Measurements from ENCODE around the gene RNF212. TPM values are rescaled to one million over a fixed set of nuclear protein-coding genes. Genes with fewer than 3 reads are reported as not detected.
"Not testable (repeated sequence)": the region's sequence is repeated elsewhere in the genome, so short reads cannot be mapped to it uniquely, and the experiment has no call there.

Gene RNF212
- total RNA-seq, 1 donor from 2014 or later: 7.9 TPM

GRCh38 chr4:1058198-1058996, 55.0 kb downstream of the RNF212 start:
- H3K36me3 ChIP-seq: no peaks in the 10 kb centered on the region
- intact Hi-C loops (cut with DNase I): no loop called here
- H3K27ac ChIP-seq: no peak overlapping the region
- H3K9me3 ChIP-seq: no peaks in the 10 kb centered on the region
- TF ChIP-seq POLR2AphosphoS5 (IDR thresholded peaks at IDR 0.05; ENCODE audit: insufficient read depth in 1 of 2, low read depth in 1 of 2): no peak
- TF ChIP-seq CTCF (IDR thresholded peaks at IDR 0.05): no peak
- TF ChIP-seq POLR2A (IDR thresholded peaks at IDR 0.05): no peak
- DNase-seq (ENCODE audit: extremely low spot score in 2 of 2): no peak
- no peaks in the 10 kb centered on the region for H3K4me1 ChIP-seq
- no peaks in the 10 kb centered on the region for H3K27me3 ChIP-seq
- no peak overlapping the region for H3K4me3 ChIP-seq

- H3K9me3 ChIP-seq: no peaks in the 10 kb centered on the region
- no peaks in the 10 kb centered on the region for H3K36me3 ChIP-seq
- H3K4me1 ChIP-seq: peaks cover 2% of the 10 kb centered on the region
- no peak for DNase-seq (ENCODE audit: extremely low spot score in 2 of 2)
- no peak overlapping the region for H3K4me3 ChIP-seq
- intact Hi-C loops (cut with DNase I): no loop called here
- H3K27me3 ChIP-seq: no peaks in the 10 kb centered on the region
- TF ChIP-seq POLR2A (IDR thresholded peaks at IDR 0.05) (no peak), POLR2AphosphoS5 (IDR thresholded peaks at IDR 0.05; ENCODE audit: insufficient read depth in 1 of 2, low read depth in 1 of 2) (no peak), CTCF (IDR thresholded peaks at IDR 0.05) (no peak)
- H3K27ac ChIP-seq: no peak overlapping the region
Observed at GRCh38 chr4:1057403-1057745, 56.0 kb downstream of the RNF212 start.

GRCh38 chr4:1056671-1057402, 56.5 kb downstream of the RNF212 start:
- Histone ChIP-seq H3K4me1 (peaks cover 5% of the 10 kb centered on the region), H3K9me3 (no peaks in the 10 kb centered on the region), H3K36me3 (no peaks in the 10 kb centered on the region), H3K27me3 (no peaks in the 10 kb centered on the region), H3K4me3 (no peak overlapping the region), H3K27ac (no peak overlapping the region)
- no peak for DNase-seq (ENCODE audit: extremely low spot score in 2 of 2)
- TF ChIP-seq POLR2AphosphoS5 (IDR thresholded peaks at IDR 0.05; ENCODE audit: insufficient read depth in 1 of 2, low read depth in 1 of 2): no peak
- no peak for TF ChIP-seq CTCF (IDR thresholded peaks at IDR 0.05)
- TF ChIP-seq POLR2A (IDR thresholded peaks at IDR 0.05): no peak
- intact Hi-C loops (cut with DNase I): no loop called here

GRCh38 chr4:1055721-1056590, 57.4 kb downstream of the RNF212 start:
- DNase-seq (ENCODE audit: extremely low spot score in 2 of 2): no peak
- intact Hi-C loops (cut with DNase I): no loop called here
- Histone ChIP-seq H3K27ac (no peak overlapping the region), H3K4me1 (peaks cover 5% of the 10 kb centered on the region), H3K4me3 (no peak overlapping the region), H3K27me3 (no peaks in the 10 kb centered on the region), H3K9me3 (no peaks in the 10 kb centered on the region), H3K36me3 (no peaks in the 10 kb centered on the region)
- TF ChIP-seq CTCF (IDR thresholded peaks at IDR 0.05) (no peak), POLR2AphosphoS5 (IDR thresholded peaks at IDR 0.05; ENCODE audit: insufficient read depth in 1 of 2, low read depth in 1 of 2) (no peak), POLR2A (IDR thresholded peaks at IDR 0.05) (no peak)

- DNase-seq (ENCODE audit: extremely low spot score in 2 of 2); intact Hi-C loops (cut with DNase I); H3K36me3 ChIP-seq; H3K9me3 ChIP-seq; H3K27ac ChIP-seq; H3K27me3 ChIP-seq; H3K4me3 ChIP-seq; H3K4me1 ChIP-seq: not testable (repeated sequence)
Observed at GRCh38 chr4:1055243-1055701, 58.1 kb downstream of the RNF212 start.

- H3K4me3 ChIP-seq; DNase-seq (ENCODE audit: extremely low spot score in 2 of 2); intact Hi-C loops (cut with DNase I); H3K4me1 ChIP-seq; H3K9me3 ChIP-seq; H3K36me3 ChIP-seq; H3K27me3 ChIP-seq; H3K27ac ChIP-seq: not testable (repeated sequence)
Observed at GRCh38 chr4:1054696-1055242, 58.6 kb downstream of the RNF212 start.

- H3K4me1 ChIP-seq; H3K27me3 ChIP-seq; H3K4me3 ChIP-seq; H3K27ac ChIP-seq; DNase-seq (ENCODE audit: extremely low spot score in 2 of 2); intact Hi-C loops (cut with DNase I); H3K36me3 ChIP-seq; H3K9me3 ChIP-seq: not testable (repeated sequence)
Observed at GRCh38 chr4:1053891-1054290, 59.5 kb downstream of the RNF212 start.
